PFSK-1 (cell line): ENCODE results near the gene KRT86.

Experiments used
- FOXP2 ChIP-seq: optimal IDR thresholded peaks from 2 replicates; pipeline ENCODE3; 2011; ENCODE audit warnings: borderline replicate concordance, control low read depth, inconsistent platforms; ENCODE audit not compliant: insufficient read depth; ENCODE audit errors: extremely low read length, extremely low read depth
- POLR2AphosphoS5 ChIP-seq: IDR thresholded peaks from 2 replicates; pipeline ENCODE4 v1.6.1; 2012; ENCODE audit warnings: low read depth, mild to moderate bottlenecking, control low read depth, low read length, moderate library complexity
- SIN3A ChIP-seq: IDR thresholded peaks from 2 replicates; pipeline ENCODE4 v1.6.1; 2012; ENCODE audit warnings: mild to moderate bottlenecking, low read length, moderate library complexity, borderline replicate concordance; ENCODE audit not compliant: insufficient read depth
- TAF1 ChIP-seq: IDR thresholded peaks from 2 replicates; pipeline ENCODE4 v1.6.1; 2012; ENCODE audit warnings: low read length, control low read depth, borderline replicate concordance; ENCODE audit not compliant: insufficient read depth
- TF ChIP-seq, protein P1 (sequence below), 2 experiments: IDR thresholded peaks; 2 replicates each; pipeline versions ENCODE4 v1.6.1 to v1.8.0; 2011 to 2012; ENCODE audit warnings: low read depth in 2 of 2, low read length in 2 of 2, control low read depth in 1 of 2, inconsistent platforms in 1 of 2, mild to moderate bottlenecking in 1 of 2, moderate library complexity in 1 of 2; ENCODE audit not compliant: insufficient read depth in 1 of 2

The KRT86 gene

GRCh38 chr12:52248541-52249461, 25.6 kb upstream of the KRT86 start:
- TF ChIP-seq POLR2AphosphoS5 (no peak), TAF1 (no peak), SIN3A (no peak), FOXP2 (no peak)
- TF ChIP-seq, protein P1, sequence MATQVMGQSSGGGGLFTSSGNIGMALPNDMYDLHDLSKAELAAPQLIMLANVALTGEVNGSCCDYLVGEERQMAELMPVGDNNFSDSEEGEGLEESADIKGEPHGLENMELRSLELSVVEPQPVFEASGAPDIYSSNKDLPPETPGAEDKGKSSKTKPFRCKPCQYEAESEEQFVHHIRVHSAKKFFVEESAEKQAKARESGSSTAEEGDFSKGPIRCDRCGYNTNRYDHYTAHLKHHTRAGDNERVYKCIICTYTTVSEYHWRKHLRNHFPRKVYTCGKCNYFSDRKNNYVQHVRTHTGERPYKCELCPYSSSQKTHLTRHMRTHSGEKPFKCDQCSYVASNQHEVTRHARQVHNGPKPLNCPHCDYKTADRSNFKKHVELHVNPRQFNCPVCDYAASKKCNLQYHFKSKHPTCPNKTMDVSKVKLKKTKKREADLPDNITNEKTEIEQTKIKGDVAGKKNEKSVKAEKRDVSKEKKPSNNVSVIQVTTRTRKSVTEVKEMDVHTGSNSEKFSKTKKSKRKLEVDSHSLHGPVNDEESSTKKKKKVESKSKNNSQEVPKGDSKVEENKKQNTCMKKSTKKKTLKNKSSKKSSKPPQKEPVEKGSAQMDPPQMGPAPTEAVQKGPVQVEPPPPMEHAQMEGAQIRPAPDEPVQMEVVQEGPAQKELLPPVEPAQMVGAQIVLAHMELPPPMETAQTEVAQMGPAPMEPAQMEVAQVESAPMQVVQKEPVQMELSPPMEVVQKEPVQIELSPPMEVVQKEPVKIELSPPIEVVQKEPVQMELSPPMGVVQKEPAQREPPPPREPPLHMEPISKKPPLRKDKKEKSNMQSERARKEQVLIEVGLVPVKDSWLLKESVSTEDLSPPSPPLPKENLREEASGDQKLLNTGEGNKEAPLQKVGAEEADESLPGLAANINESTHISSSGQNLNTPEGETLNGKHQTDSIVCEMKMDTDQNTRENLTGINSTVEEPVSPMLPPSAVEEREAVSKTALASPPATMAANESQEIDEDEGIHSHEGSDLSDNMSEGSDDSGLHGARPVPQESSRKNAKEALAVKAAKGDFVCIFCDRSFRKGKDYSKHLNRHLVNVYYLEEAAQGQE (IDR thresholded peaks at IDR 0.05; ENCODE audit: insufficient read depth in 1 of 2, low read depth in 2 of 2, low read length in 2 of 2): no peak

DNA sequence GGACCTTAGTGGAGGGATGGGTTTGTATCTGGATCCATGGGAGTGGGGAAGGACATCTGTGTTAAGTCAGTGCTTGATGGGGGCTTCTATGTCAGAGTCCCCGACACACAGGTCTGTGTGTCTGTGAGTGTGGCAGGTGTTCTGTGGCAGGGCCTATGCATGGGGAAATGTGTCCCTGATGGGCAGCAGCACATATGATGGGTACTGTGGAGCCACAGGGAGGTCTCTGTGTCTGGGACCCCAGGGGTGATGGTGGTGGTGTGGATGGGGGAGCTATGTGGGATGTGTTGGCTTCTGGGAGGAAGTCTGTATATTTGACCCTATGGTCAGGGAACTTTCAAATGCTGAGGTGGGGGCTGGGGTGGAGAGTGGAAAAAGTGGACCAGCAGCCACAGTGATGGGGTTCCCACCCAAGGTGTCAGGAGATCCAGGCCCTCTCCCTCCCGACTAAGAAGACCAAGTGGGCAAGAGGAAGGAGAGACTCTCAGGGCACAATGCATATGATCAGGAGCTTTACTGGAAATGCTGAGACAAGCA, 24.9 kb upstream of the KRT86 start:
- TF ChIP-seq, protein P1 (IDR thresholded peaks at IDR 0.05; ENCODE audit: insufficient read depth in 1 of 2, low read depth in 2 of 2, low read length in 2 of 2): no peak
- TF ChIP-seq POLR2AphosphoS5 (no peak), SIN3A (no peak)

DNA sequence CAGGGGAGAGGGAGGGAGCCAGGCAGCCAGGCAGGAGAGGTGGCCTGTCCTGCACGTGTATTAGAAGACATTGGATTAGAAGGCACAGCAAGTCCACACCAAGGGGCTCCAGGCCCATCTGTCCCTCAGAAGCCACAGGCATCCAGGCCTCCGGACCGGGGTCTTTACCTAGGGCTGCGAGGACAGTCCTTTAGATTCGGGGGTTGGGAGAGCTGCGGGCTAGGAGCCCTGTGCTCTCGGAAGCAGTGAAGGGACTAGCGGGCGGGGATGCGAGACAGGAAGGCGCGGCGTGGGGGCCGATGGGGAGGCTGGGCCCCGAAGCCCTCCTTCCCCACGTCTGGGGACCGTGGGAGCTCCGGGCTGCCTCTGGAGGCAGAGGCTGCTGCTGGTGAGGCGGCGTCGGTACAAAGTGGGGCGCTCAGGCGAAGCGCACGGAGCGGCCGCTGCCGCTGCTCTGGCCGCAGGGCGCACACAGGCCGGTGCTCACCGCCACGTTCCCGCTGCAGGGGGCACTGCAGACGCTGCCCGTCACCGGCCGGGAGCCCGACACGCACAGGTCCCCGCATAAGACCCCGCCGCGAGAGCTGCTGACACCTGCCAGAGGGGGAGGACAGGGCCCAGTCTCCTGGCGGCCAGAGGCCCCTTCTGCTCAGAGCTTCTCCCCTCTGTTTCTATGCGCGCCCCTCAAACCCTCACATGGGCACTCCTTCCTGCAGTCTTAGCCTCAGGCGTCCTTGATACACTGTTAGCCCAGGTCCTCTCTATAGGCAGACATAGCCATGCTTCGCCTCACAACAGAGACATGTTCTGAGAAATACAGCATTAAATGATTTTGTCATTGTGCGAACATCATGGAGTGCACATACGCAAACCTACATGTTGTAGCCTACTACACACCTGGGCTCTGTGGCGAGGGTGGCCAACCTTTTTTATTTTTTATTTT, 24.1 kb upstream of the KRT86 start:
- no peak for TF ChIP-seq SIN3A
- no peak for TF ChIP-seq TAF1

GRCh38 chr12:52251367-52252051, 22.9 kb upstream of the KRT86 start:
- no peak for TF ChIP-seq TAF1
- TF ChIP-seq POLR2AphosphoS5: no peak
- TF ChIP-seq, protein P1 (IDR thresholded peaks at IDR 0.05; ENCODE audit: insufficient read depth in 1 of 2, low read depth in 2 of 2, low read length in 2 of 2): no peak
- no peak for TF ChIP-seq FOXP2
- TF ChIP-seq SIN3A: no peak

GRCh38 chr12:52252728-52253343, 21.6 kb upstream of the KRT86 start:
- TF ChIP-seq SIN3A (no peak), FOXP2 (no peak), POLR2AphosphoS5 (no peak), TAF1 (no peak)
- TF ChIP-seq, protein P1 (IDR thresholded peaks at IDR 0.05; ENCODE audit: insufficient read depth in 1 of 2, low read depth in 2 of 2, low read length in 2 of 2): no peak
